Activated naive CD4-positive, alpha-beta T cell treated with anti-CD3 and anti-CD28 coated beads, Interleukin-2, amount 50 U/mL, for 72 hours (primary cell): ENCODE measurements around the gene MRPL52. TPM values are rescaled to one million over a fixed set of nuclear protein-coding genes. Genes with fewer than 3 reads are reported as not detected.
"Not testable (repeated sequence)": the region's sequence is repeated elsewhere in the genome, so short reads cannot be mapped to it uniquely, and the experiment has no call there.

Source experiments
- ATAC-seq, 2 donors: fragments of 150-1000 bp; cut with Tn5 transposase; 2 replicates each; pipeline ENCODE4 v1.10.0; 2021; ENCODE audit warnings: mild to moderate bottlenecking in 2 of 2, moderate library complexity in 2 of 2
- DNase-seq, 2 donors: peaks; one replicate each; pipeline ENCODE4 v3.0.0; 2021 to 2022; ENCODE audit warnings: low spot score in 2 of 2
- H3K27ac Mint-ChIP-seq, 2 donors: one replicate each; pipeline ENCODE4 v1.8.0; 2022; ENCODE audit warnings: mild to moderate bottlenecking in 2 of 2, mixed read lengths in 2 of 2
- H3K36me3 Mint-ChIP-seq, 2 donors: one replicate each; pipeline ENCODE4 v1.8.0; 2022; ENCODE audit warnings: mixed read lengths in 2 of 2
- H3K9me3 Mint-ChIP-seq, 2 donors: one replicate each; pipeline ENCODE4 v1.8.0; 2022; ENCODE audit warnings: mixed read lengths in 2 of 2
- total RNA-seq, 2 donors: library from RNA; stranded (reverse); gene quantifications; one replicate each; pipeline ENCODE4 v1.2.3, GENCODE V29; 2022

The MRPL52 gene
- total RNA-seq = 100 to 1,000 TPM; 112 to 146 TPM

DNA sequence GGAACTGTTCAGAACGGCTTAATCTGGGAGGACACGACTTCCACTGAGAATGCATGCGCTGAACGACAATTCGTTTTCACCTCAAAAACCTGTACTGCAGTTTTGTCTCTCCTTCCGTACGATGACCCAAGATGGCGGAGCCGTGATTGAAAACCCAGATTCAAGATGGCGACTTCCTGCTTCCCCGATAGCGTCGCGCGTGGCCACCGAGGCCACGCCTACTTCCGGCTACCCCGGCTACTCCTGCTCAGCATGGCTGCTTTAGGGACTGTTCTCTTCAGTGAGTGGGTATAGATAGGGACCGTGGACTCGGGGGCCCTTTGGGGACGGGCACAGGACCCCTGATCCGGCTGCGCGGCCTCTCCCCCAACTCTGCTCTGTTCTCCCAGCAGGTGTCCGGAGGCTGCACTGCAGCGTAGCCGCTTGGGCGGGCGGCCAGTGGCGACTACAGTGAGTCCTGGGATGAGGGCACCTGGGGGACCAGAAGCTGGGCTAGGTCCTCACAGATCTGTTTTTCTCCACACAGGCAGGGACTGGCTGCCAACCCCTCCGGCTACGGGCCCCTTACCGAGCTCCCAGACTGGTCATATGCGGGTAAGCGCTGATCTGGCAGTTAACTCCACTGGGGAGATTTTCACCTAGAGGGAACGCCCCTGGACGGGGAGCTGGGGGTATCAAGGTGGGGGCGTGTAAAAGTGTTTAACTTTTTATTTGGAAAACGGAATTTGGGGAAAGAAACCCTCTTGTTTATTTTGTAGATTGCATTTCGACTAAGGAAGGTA lies at the start of gene MRPL52:
MRPL52 (plus strand) TSS at position 227 of the 782 bp plus-strand sequence; CDS start at position 253, 26 bp downstream.
- H3K9me3 Mint-ChIP-seq = peaks cover 0 to 3% of the 10 kb centered on the region in 2 donors
- peak; percentile 93 to 95 for ATAC-seq
- peak; percentile 76 to 83 for DNase-seq
- peaks cover 29 to 39% of the 10 kb centered on the region in 2 donors for H3K36me3 Mint-ChIP-seq
- peak within 1 kb of the TSS; percentile 97 to 99 for H3K27ac Mint-ChIP-seq

GRCh38 chr14:22780105-22780679 lies 49.5 kb upstream of the MRPL52 start:
- Mint-ChIP-seq H3K9me3 (no peaks in the 10 kb centered on the region), H3K36me3 (no peaks in the 10 kb centered on the region), H3K27ac (no peak overlapping the region)
- ATAC-seq = no peak
- no peak for DNase-seq

DNA sequence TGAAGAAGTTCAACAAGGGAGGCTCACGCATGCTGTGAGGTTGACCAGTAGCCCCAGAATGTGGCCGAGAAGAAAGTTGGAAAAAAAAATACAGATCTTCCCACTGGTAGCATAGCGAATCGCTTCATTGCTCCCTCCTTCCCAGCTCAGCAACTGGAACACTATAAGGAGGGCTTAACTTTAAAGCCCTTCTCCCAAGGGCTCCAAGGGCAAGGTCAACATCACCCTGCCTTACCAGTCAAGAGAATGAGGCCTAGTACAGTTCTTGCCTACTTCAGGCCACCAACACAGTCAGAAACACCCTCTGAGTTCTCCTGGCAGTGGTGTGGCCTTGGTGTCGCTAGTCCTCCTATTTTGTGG lies 48.8 kb upstream of the MRPL52 start:
- Mint-ChIP-seq H3K9me3 (no peaks in the 10 kb centered on the region), H3K27ac (no peak overlapping the region), H3K36me3 (no peaks in the 10 kb centered on the region)
- ATAC-seq (no peak), DNase-seq (no peak)

DNA sequence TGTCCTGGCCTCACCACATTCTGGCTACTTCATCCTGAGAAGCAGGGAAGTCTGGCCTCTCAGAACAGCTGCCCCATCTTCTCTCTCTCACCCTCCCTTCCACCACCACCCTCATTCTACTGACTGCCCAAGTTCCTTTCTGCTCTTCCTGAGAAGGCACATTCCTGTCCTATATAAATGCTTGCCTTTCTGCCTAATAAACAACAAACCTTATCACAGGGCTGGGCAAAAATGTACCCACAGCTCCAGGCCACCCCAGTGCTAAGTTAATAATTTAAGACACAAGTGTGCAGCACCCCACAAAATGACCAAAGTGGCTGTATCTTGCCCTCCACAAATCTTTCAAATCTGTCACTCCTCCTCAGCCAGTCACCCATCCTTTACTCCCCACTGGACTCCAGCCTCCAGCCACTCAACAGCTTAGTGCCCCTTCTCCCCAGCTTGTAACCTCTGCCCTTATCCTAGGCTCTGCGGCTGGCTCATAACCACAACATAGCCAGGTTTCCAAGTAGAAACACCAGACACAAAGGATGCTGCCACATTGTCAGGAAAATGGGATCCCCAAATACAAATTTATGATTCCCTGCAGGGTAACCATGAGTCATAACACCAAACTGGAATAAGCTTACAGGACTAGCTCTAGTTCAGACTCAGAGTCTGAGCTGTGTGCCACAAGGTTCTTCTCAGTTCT lies 48.2 kb upstream of the MRPL52 start:
- no peaks in the 10 kb centered on the region for H3K36me3 Mint-ChIP-seq
- peak overlapping the region; percentile 66 to 82 for H3K27ac Mint-ChIP-seq
- no peaks in the 10 kb centered on the region for H3K9me3 Mint-ChIP-seq
- ATAC-seq (no peak), DNase-seq (no peak)

DNA sequence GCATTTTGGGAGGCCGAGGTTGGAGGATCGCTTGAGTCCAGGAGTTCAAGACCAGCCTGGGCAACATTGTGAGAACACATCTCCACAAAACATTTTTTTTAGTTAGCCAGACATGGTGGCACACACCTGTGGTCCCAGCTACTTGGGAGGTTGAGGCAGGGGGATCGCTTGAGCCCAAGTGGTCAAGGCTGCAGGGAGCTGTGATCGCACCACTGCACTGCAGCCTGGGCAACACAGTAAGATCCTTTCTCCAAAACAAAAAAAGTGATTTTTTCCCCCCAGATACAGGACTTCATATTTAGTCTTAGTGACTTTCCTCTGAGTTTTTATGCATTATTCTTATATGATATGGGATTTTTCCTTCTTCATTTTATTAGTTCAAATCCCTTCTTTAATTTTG lies 43.0 kb upstream of the MRPL52 start:
- Mint-ChIP-seq H3K27ac (no peak overlapping the region), H3K9me3 (no peaks in the 10 kb centered on the region), H3K36me3 (no peaks in the 10 kb centered on the region)
- ATAC-seq = no peak
- DNase-seq = no peak

DNA sequence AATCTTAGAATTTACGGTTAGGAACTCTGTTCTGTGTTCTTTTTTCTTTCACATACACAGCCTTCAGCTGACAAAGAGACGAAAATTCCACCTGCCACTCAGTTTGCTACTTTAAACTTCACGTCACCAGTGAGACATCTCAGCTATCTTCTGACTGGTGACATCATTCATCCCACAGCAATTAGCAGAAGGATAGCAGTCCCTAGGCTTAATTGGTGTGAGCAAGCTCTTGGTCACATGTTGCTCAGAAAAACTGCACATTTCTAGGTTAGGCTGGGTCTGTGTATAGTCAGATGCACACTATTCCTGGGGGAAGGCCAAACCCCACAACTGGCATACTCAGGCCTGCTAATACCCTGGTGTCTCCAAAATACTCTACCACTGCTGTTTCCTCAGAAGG lies 38.4 kb upstream of the MRPL52 start:
- no peaks in the 10 kb centered on the region for H3K36me3 Mint-ChIP-seq
- DNase-seq (no peak), ATAC-seq (peak in 1 of 2 donors; percentile 29)
- no peaks in the 10 kb centered on the region for H3K9me3 Mint-ChIP-seq
- H3K27ac Mint-ChIP-seq = no peak overlapping the region

- H3K36me3 Mint-ChIP-seq = no peaks in the 10 kb centered on the region
- H3K9me3 Mint-ChIP-seq = no peaks in the 10 kb centered on the region
- ATAC-seq = no peak
- H3K27ac Mint-ChIP-seq = no peak overlapping the region
- DNase-seq = no peak
These were observed 37.5 kb upstream of the MRPL52 start for GRCh38 chr14:22792158-22792557.

- not testable (repeated sequence) for H3K9me3 Mint-ChIP-seq, H3K27ac Mint-ChIP-seq, ATAC-seq, DNase-seq, H3K36me3 Mint-ChIP-seq
These were observed 36.1 kb upstream of the MRPL52 start for GRCh38 chr14:22793550-22793949.

GRCh38 chr14:22793976-22794375 lies 35.7 kb upstream of the MRPL52 start:
- no peak for DNase-seq
- Mint-ChIP-seq H3K36me3 (no peaks in the 10 kb centered on the region), H3K9me3 (no peaks in the 10 kb centered on the region), H3K27ac (no peak overlapping the region)
- no peak for ATAC-seq

DNA sequence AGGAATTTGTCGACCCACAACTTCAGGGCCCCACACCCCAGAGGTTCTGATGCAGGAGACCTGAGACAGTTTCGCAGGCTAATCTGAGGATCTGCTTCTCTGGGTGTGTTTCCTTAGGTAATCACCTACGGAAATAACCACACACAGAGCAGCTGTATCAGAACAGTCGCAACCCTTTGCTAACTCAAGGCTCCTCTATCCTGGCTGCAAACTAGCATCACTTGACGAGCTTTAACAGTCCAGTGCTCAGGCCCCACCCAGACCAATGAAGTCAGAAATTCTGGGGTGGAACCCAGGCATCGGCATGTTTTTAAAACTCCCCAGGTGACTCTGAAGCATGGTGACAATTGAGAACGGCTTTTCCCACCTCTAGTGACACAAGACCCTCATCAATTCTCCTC lies 35.1 kb upstream of the MRPL52 start:
- ATAC-seq (no peak), DNase-seq (no peak)
- H3K27ac Mint-ChIP-seq = no peak overlapping the region
- no peaks in the 10 kb centered on the region for H3K9me3 Mint-ChIP-seq
- H3K36me3 Mint-ChIP-seq = no peaks in the 10 kb centered on the region

- ATAC-seq (no peak), DNase-seq (no peak)
- Mint-ChIP-seq H3K36me3 (no peaks in the 10 kb centered on the region), H3K27ac (peak overlapping the region in 1 of 2 donors; percentile 48), H3K9me3 (no peaks in the 10 kb centered on the region)
These were observed 33.5 kb upstream of the MRPL52 start for GRCh38 chr14:22796087-22796707.

- ATAC-seq = no peak
- H3K9me3 Mint-ChIP-seq = no peaks in the 10 kb centered on the region
- H3K27ac Mint-ChIP-seq = peak overlapping the region in 1 of 2 donors; percentile 48
- no peaks in the 10 kb centered on the region for H3K36me3 Mint-ChIP-seq
- no peak for DNase-seq
These were observed 32.4 kb upstream of the MRPL52 start for GRCh38 chr14:22797017-22797917.

- Mint-ChIP-seq H3K36me3 (no peaks in the 10 kb centered on the region), H3K9me3 (no peaks in the 10 kb centered on the region), H3K27ac (no peak overlapping the region)
- no peak for DNase-seq
- ATAC-seq = no peak
These were observed 31.2 kb upstream of the MRPL52 start for GRCh38 chr14:22798528-22798927.

- peak overlapping the region in 1 of 2 donors; percentile 13 for H3K27ac Mint-ChIP-seq
- H3K9me3 Mint-ChIP-seq = no peaks in the 10 kb centered on the region
- no peaks in the 10 kb centered on the region for H3K36me3 Mint-ChIP-seq
- DNase-seq (no peak), ATAC-seq (no peak)
These were observed 29.3 kb upstream of the MRPL52 start for GRCh38 chr14:22800346-22800745.

- no peak overlapping the region for H3K27ac Mint-ChIP-seq
- no peak for ATAC-seq
- no peaks in the 10 kb centered on the region for H3K36me3 Mint-ChIP-seq
- no peaks in the 10 kb centered on the region for H3K9me3 Mint-ChIP-seq
- no peak for DNase-seq
These were observed 28.0 kb upstream of the MRPL52 start for GRCh38 chr14:22801716-22802115.
